Pancreas (tissue), 10 donors: ENCODE data around the gene GATA2. TPM values are rescaled to one million over a fixed set of nuclear protein-coding genes. Genes with fewer than 3 reads are reported as not detected.

Experiments used
- ATAC-seq, 4 donors: fragments of 200-7000 bp; cut with Tn5 transposase; one replicate each; pipeline versions ENCODE4 v1.8.0 to v1.9.1; 2020; ENCODE audit warnings: mild to moderate bottlenecking in 4 of 4, moderate library complexity in 4 of 4
- DNase-seq, 6 donors: peaks; one replicate each; pipeline ENCODE4 v3.0.0-alpha.2; 2020
- FAIRE-seq: peaks from 2 replicates; lab custom pipeline; 2012; peaks lifted over from hg19 to GRCh38; lab: Jason Lieb, UNC
- H3K27ac ChIP-seq, 4 donors: fragments of 200-600 bp; sonication (generic); 1 replicate in 3 of 4; 2 replicates in 1 of 4; pipeline versions ENCODE4 v1.5.0 to v1.8.0; 2020
- H3K27me3 ChIP-seq, 4 donors: fragments of 200-600 bp; one replicate each; pipeline ENCODE4 v1.8.0; 2021
- H3K36me3 ChIP-seq, 3 donors: fragments of 200-600 bp; sonication (generic) in 1 of 3; one replicate each; pipeline versions ENCODE4 v1.5.0 to v1.8.0; 2020 to 2021
- H3K4me1 ChIP-seq, 3 donors: fragments of 200-600 bp; one replicate each; pipeline ENCODE4 v1.8.0; 2021
- H3K4me3 ChIP-seq, 4 donors: fragments of 200-600 bp; sonication (generic) in 2 of 4; one replicate each; pipeline versions ENCODE4 v1.5.0 to v1.8.0; 2020 to 2021
- H3K9me3 ChIP-seq, 4 donors: fragments of 200-600 bp; one replicate each; pipeline ENCODE4 v1.8.0; 2021
- WGBS, 2 donors: extraction: QIAGEN DNeasy Blood & Tissue Kit; methylation state at CpG; one replicate each; pipeline ENCODE4 v1.1.7; 2013; 5-methylcytosine and 5-hydroxymethylcytosine counted together
- intact Hi-C, 3 donors: fragments of 100-400 bp; cut with DNase I; formaldehyde crosslinking; loops; one replicate each; pipeline versions ENCODE4 v1.11.1 to v1.14.2; 2022
- polyA plus RNA-seq, 2 donors: library from polyadenylated mRNA; stranded (reverse); fragments of 200-250 nt; gene quantifications; one replicate each; pipeline ENCODE4 v1.2.3, GENCODE V29; 2013
- total RNA-seq, 6 donors: library from RNA; stranded (reverse); fragmentation: NEBNext Ultra II Directional in 4 of 6; extraction: Animal tissue kit (Norgen Biotek cat#: 25700) in 4 of 6; gene quantifications; one replicate each; pipeline versions ENCODE4 v1.2.1 to v1.2.4, GENCODE V29; 2021 to 2023
- TF ChIP-seq, protein P1 (sequence below), 4 donors: fragments of 200-600 bp; sonication (generic) in 3 of 4; IDR thresholded peaks; one replicate each; pipeline versions ENCODE4 v1.5.0 to v1.8.0; 2021; ENCODE audit warnings: antibody characterized with exemption in 4 of 4
- donor health status: healthy with polysubstance abuse.
- donor health status: DM: no; HTN: no; CAD: no; lungs with moderate emphysema.
- donor health status: DM: no; HTN: no; CAD: no.
- donor health status: control.
- donor health status: control.
- donor health status: Bipolar disorder and iron deficiency.
- donor health status: DM: yes; HTN: yes; CAD: no.
- donor health status: DM: no; HTN: no; CAD: no.
- donor health status: DM: no; HTN: no; CAD: no.
- donor health status: DM: yes; HTN: yes; CAD: no.

Gene GATA2
- total and polyA plus RNA-seq, 8 donors = 6.2 to 17.1 (median 11.1) TPM

DNA sequence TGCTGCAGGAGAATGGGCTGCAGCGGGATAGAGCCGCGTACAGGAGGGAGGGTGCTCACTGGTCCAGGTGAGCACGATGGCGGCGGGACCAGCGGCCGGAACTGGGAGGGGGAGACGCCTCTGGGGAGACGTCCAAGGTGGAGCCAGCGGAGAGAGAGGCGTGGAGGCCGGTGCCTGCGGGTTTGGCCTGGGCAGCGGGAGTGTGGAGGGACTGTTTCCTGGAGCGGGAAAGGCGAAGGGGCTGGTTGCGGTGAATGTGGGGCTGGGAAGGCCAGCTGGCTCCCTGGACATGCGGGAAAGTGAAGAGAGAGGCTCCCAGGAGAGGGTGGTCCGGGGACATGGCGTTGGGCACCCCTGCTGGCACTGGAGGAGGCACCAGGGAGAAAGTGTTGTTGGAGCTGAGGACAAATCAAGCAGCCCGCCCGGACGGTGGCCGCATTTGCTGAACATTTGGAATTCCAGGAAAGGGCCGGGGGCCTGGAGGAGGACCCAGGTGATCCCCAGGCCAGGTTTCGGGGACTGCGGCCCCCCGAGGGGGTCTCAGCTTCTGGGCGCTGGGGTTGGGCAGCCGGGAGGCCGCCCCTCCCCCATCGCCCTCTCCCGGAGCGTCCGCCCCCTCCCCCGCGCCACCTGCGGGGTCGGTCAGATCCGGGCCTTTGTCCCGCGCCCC is 60.6 kb downstream of the GATA2 start:
- TF ChIP-seq, protein P1, sequence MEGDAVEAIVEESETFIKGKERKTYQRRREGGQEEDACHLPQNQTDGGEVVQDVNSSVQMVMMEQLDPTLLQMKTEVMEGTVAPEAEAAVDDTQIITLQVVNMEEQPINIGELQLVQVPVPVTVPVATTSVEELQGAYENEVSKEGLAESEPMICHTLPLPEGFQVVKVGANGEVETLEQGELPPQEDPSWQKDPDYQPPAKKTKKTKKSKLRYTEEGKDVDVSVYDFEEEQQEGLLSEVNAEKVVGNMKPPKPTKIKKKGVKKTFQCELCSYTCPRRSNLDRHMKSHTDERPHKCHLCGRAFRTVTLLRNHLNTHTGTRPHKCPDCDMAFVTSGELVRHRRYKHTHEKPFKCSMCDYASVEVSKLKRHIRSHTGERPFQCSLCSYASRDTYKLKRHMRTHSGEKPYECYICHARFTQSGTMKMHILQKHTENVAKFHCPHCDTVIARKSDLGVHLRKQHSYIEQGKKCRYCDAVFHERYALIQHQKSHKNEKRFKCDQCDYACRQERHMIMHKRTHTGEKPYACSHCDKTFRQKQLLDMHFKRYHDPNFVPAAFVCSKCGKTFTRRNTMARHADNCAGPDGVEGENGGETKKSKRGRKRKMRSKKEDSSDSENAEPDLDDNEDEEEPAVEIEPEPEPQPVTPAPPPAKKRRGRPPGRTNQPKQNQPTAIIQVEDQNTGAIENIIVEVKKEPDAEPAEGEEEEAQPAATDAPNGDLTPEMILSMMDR (IDR thresholded peaks at IDR 0.05) = no peak
- no peaks in the 10 kb centered on the region for H3K27me3 ChIP-seq
- intact Hi-C loops = no loop called here
- ATAC-seq = peak in 3 of 4 donors; percentile 16 to 50 (median 27)
- H3K4me1 ChIP-seq = peaks cover 0 to 17% (median 12%) of the 10 kb centered on the region in 3 donors
- WGBS, 2 donors = 27 to 30% methylated on average over 39 to 43 of the region's 43 CpGs
- peak overlapping the region; percentile 7 to 51 (median 24) for H3K4me3 ChIP-seq
- no peaks in the 10 kb centered on the region for H3K36me3 ChIP-seq
- H3K27ac ChIP-seq = no peak overlapping the region
- FAIRE-seq = no peak
- DNase-seq = peak in 3 of 6 donors; percentile 14 to 84 (median 74)
- no peaks in the 10 kb centered on the region for H3K9me3 ChIP-seq

DNA sequence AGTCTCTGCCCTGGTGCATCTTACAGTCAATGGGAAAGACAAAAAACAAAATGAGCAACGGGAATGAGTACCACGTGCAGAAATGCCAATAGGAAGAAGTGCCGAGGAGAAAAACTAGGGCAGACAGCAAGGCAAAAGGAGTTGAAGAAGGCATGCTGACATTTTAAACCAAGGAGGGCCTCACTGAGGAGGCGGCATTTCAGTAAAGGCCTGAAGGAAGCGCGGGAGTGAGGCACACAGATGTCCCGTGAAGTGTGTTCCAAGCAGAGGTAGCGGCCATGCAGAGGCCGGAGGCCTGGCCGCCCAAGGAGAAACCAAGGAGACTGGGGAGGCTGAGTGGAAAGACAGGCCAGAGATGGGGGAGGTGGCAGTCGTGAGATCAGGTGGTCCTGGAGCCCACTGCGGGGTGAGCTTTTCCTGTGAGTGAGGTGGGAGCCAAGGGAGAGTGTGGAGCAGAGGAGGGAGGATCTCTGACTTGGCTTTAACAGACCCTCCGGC is 61.1 kb downstream of the GATA2 start:
- Histone ChIP-seq H3K4me1 (peaks cover 0 to 17% (median 12%) of the 10 kb centered on the region in 3 donors), H3K4me3 (peak overlapping the region in 1 of 4 donors; percentile 51), H3K27ac (no peak overlapping the region), H3K36me3 (no peaks in the 10 kb centered on the region), H3K9me3 (no peaks in the 10 kb centered on the region), H3K27me3 (no peaks in the 10 kb centered on the region)
- DNase-seq (no peak), ATAC-seq (no peak), FAIRE-seq (no peak)
- intact Hi-C loops = no loop called here
- TF ChIP-seq, protein P1 (IDR thresholded peaks at IDR 0.05) = no peak
- WGBS, 2 donors = 83 to 88% methylated on average over 13 of the region's 13 CpGs

DNA sequence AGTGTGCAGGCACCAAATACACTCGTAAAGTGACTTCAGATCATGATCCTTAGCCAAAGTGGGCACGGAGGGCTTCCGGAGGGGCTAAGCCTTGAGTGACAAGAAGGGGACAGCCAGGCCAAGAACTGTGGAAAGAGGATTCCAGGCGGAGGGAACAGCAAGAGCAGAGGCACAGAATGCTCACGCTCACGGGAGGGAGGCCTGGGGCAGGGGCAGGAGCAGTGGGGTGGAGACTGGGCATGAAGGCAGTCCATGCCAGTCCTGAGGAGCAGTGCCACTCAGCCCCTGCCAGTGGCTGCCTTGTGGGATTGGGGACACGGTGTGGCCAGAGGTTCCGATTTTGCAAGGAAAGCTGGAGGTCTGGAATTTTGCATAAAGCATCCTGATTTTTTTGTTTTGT is 62.3 kb downstream of the GATA2 start:
- ATAC-seq (no peak), FAIRE-seq (no peak)
- intact Hi-C loops = no loop called here

DNA sequence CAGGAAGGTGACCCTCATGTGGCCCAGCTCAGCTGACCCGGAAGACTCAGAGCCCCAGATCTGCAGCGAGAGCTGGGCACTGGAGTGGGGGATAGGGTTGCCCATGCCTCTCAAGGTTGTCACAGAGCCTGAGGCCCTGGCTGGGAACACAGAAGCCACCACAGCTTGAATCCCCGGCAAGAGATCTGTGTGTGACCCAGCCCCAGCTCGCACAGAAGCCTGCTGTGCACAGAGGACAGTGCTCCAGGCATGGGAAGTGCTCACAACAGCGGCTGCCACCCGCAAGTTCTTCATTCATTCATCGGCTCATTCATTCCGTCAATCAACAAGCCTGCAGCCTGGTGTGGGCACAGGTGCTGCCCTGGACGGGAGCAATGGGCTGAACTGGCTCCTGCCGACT is 62.7 kb downstream of the GATA2 start:
- intact Hi-C loops = no loop called here
- Histone ChIP-seq H3K27ac (no peak overlapping the region), H3K4me3 (no peak overlapping the region), H3K9me3 (no peaks in the 10 kb centered on the region), H3K36me3 (no peaks in the 10 kb centered on the region), H3K4me1 (peaks cover 0 to 17% (median 12%) of the 10 kb centered on the region in 3 donors), H3K27me3 (no peaks in the 10 kb centered on the region)
- DNase-seq = no peak
- WGBS, 2 donors = 84 to 88% methylated on average over 10 of the region's 10 CpGs
- FAIRE-seq = no peak
- TF ChIP-seq, protein P1 (IDR thresholded peaks at IDR 0.05) = no peak
- no peak for ATAC-seq

More for the DNA sequence above, 62.3 kb downstream of the GATA2 start:
- Histone ChIP-seq H3K4me3 (no peak overlapping the region), H3K4me1 (peaks cover 0 to 19% (median 16%) of the 10 kb centered on the region in 3 donors), H3K27me3 (no peaks in the 10 kb centered on the region), H3K27ac (no peak overlapping the region), H3K9me3 (no peaks in the 10 kb centered on the region), H3K36me3 (no peaks in the 10 kb centered on the region)
- 87 to 90% methylated on average over 8 of the region's 8 CpGs for WGBS, 2 donors
- DNase-seq = peak in 1 of 6 donors; percentile 48
- TF ChIP-seq, protein P1 (IDR thresholded peaks at IDR 0.05) = no peak

DNA sequence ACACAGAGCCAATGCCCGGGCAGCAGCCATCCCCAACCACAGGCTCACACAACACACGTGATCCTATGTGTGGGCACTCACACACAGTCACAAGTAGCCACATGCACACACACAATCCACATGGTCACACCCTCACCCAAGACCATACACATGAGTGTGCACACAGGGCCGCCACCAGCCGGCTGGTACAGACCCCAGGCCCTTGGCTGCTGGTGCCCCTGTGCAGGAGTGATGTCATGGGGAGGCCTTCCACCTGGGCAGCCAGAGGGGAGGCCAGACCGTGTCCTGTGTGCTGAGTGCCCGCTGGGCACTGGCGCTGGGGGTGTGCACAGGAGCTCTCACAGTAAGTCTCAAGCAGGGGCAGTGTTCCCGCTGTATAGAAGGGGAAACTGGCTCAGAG is 63.2 kb downstream of the GATA2 start:
- no peak for ATAC-seq
- Histone ChIP-seq H3K27ac (no peak overlapping the region), H3K9me3 (no peaks in the 10 kb centered on the region), H3K36me3 (no peaks in the 10 kb centered on the region), H3K4me3 (no peak overlapping the region), H3K4me1 (peaks cover 0 to 12% (median 7%) of the 10 kb centered on the region in 3 donors), H3K27me3 (no peaks in the 10 kb centered on the region)
- intact Hi-C loops = loop anchor here in 2 of 3 donors (5.0 to 10.0 kb wide), 3 partner anchors 68 to 155 kb away; no protein-coding TSS in a partner anchor
- FAIRE-seq = no peak
- TF ChIP-seq, protein P1 (IDR thresholded peaks at IDR 0.05) = no peak
- DNase-seq = peak in 2 of 6 donors; percentile 48 to 64
- 90 to 91% methylated on average over 8 of the region's 8 CpGs for WGBS, 2 donors
